ENCODE results near the gene MFSD11. TPM values are rescaled to one million over a fixed set of nuclear protein-coding genes. Genes with fewer than 3 reads are reported as not detected.

Gene MFSD11
- total and polyA plus RNA-seq, 2 of the 8 experiments (the other 6 are each of a cell fraction or from before 2014, with no cell fraction given), result 17.7 to 19.8 TPM

- no peak for TF ChIP-seq NRF1 (IDR thresholded peaks at IDR 0.05; ENCODE audit: low read depth, low read length)
- TF ChIP-seq RAD21 (IDR thresholded peaks at IDR 0.05 in 1 of 2, conservative IDR thresholded peaks at IDR 0.05 in 1 of 2; ENCODE audit: low read depth in 2 of 2, low read length in 2 of 2), result no peak
- no peak for TF ChIP-seq BRCA1 (IDR thresholded peaks at IDR 0.05; ENCODE audit: low read depth, low read length)
- TF ChIP-seq SP4 (IDR thresholded peaks at IDR 0.05; ENCODE audit: low read length), result no peak
- TF ChIP-seq CHD2 (IDR thresholded peaks at IDR 0.05; ENCODE audit: low read length), result no peak
- no peak for TF ChIP-seq BCL11A (IDR thresholded peaks at IDR 0.05; ENCODE audit: low read depth in 2 of 2, low read length in 2 of 2)
- no peak for TF ChIP-seq EZH2 (IDR thresholded peaks at IDR 0.05; ENCODE audit: low read depth, low read length, severe bottlenecking)
- TF ChIP-seq CBX8 (IDR thresholded peaks at IDR 0.05; ENCODE audit: borderline replicate concordance, low read depth, low read length), result no peak
- no peak for TF ChIP-seq SIX5 (IDR thresholded peaks at IDR 0.05; ENCODE audit: low read depth, low read length)
- TF ChIP-seq SP2 (IDR thresholded peaks at IDR 0.05; ENCODE audit: low read length), result no peak
- TF ChIP-seq FOSL1 (IDR thresholded peaks at IDR 0.05; ENCODE audit: insufficient read depth, low read depth, low read length), result no peak
- no peak for TF ChIP-seq POLR2AphosphoS5 (IDR thresholded peaks at IDR 0.05; ENCODE audit: low read depth, low read length)
- DNase-seq (ENCODE audit: low read depth in 1 of 2, low spot score in 2 of 2), result no peak
- Histone ChIP-seq H3K79me2 (ENCODE audit: control insufficient read depth in 1 of 2, insufficient read depth in 2 of 2, low read length in 2 of 2) (peaks cover 0 to 38% of the 10 kb centered on the region in 2 experiments; a peak in 2 of 4 replicates), H3K27me3 (replicated peaks in 1 of 4; ENCODE audit: control insufficient read depth in 3 of 4, extremely low read depth in 1 of 4, insufficient read depth in 3 of 4, low read length in 3 of 4) (no peaks in the 10 kb centered on the region; a peak in 2 of 7 replicates), H4K5ac (ENCODE audit: insufficient read length, low read depth, low read length) (no peak overlapping the region), H2BK15ac (ENCODE audit: low read length) (no peak overlapping the region), H2BK5ac (ENCODE audit: low read depth, low read length) (no peak overlapping the region), H4K8ac (ENCODE audit: extremely low read depth, insufficient read depth, low read length) (no peak overlapping the region), H3K9me3 (ENCODE audit: insufficient read depth in 2 of 2, low read depth in 1 of 2, low read length in 1 of 2) (no peaks in the 10 kb centered on the region), H3K4me3 (ENCODE audit: extremely low read depth in 1 of 4, insufficient read depth in 2 of 4, low read depth in 3 of 4, low read length in 4 of 4) (peak overlapping the region; percentile 83 to 99 (median 84); a peak in 7 of 8 replicates), H2BK120ac (replicated peaks; ENCODE audit: low read depth, low read length) (no peak overlapping the region), H2AFZ (ENCODE audit: low read length) (no peak overlapping the region), H3K23ac (ENCODE audit: insufficient read length) (no peak overlapping the region), H4K20me1 (replicated peaks in 1 of 2; ENCODE audit: control insufficient read depth in 1 of 2, insufficient read depth in 2 of 2, low read length in 2 of 2) (peaks cover 0 to 13% of the 10 kb centered on the region in 2 experiments), H3K27ac (ENCODE audit: low read depth, low read length) (no peak overlapping the region), H3K23me2 (ENCODE audit: low read depth, low read length) (peaks cover 11% of the 10 kb centered on the region), H2AK5ac (ENCODE audit: low read depth, low read length) (no peak overlapping the region), H3K14ac (ENCODE audit: insufficient read length) (no peak overlapping the region), H3K56ac (replicated peaks; ENCODE audit: insufficient read length, low read depth, low read length) (no peak overlapping the region), H3K79me1 (ENCODE audit: low read depth, low read length) (peaks cover 7% of the 10 kb centered on the region), H3K18ac (ENCODE audit: extremely low read depth, low read length) (no peak overlapping the region), H3K9ac (replicated peaks in 1 of 4; ENCODE audit: extremely low read depth in 1 of 4, low read depth in 3 of 4, low read length in 3 of 4) (peak overlapping the region in 1 of 4 experiments; percentile 50; a peak in 1 of 7 replicates), H3K4me2 (ENCODE audit: insufficient read depth in 1 of 2, low read depth in 2 of 2, low read length in 2 of 2) (peak overlapping the region; percentile 73 to 83), H2BK20ac (ENCODE audit: low read length) (no peak overlapping the region), H2BK12ac (ENCODE audit: low read depth, low read length) (no peak overlapping the region), H4K91ac (replicated peaks; ENCODE audit: insufficient read length, low read length) (no peak overlapping the region), H3K4ac (replicated peaks; ENCODE audit: insufficient read length, low read depth, low read length) (no peak overlapping the region), H3K36me3 (ENCODE audit: control insufficient read depth in 2 of 4, insufficient read depth in 4 of 4, low read length in 3 of 4) (peaks cover 2 to 25% (median 12%) of the 10 kb centered on the region in 4 experiments; a peak in 6 of 8 replicates), H3K4me1 (replicated peaks in 1 of 4; ENCODE audit: control insufficient read depth in 3 of 4, insufficient read depth in 4 of 4, low read length in 3 of 4) (peaks cover 0 to 9% (median 2%) of the 10 kb centered on the region in 4 experiments; a peak in 5 of 7 replicates)
- ChIA-PET CTCF (ENCODE audit: partially characterized antibody) (interaction anchor here (0.6 to 1.4 kb wide), 9 partner anchors 7 to 745 kb away, joined by 3 to 8 read pairs (median 3); no protein-coding TSS in a partner anchor), POLR2A (ENCODE audit: partially characterized antibody) (interaction anchor here (0.8 to 8.4 kb wide), 13 partner anchors 8 to 195 kb away, joined by 3 to 181 read pairs (median 4); partner anchors contain the start of genes MFSD11 and SRSF2)
- no peak for FAIRE-seq
- 95% methylated on average over 17 of the region's 18 CpGs; no CpG with 5 or more reads in 1 of the 2 experiments for WGBS, 2 experiments (ENCODE audit: extremely low coverage in 1 of 2, insufficient coverage in 1 of 2, insufficient read length in 1 of 2, insufficient replicate concordance in 2 of 2, low coverage in 1 of 2, low lambda C conversion rate in 2 of 2, missing lambda C conversion rate in 1 of 2)
Measured at GRCh38 chr17:76727745-76728456, 10.0 kb upstream of the MFSD11 start.
